ENCODE measurements around the gene GLOD5.

- TF ChIP-seq POLR2A (IDR thresholded peaks at IDR 0.05; ENCODE audit: low read depth, low read length), result no peak
- no peak for TF ChIP-seq POLR2AphosphoS5 (IDR thresholded peaks at IDR 0.05; ENCODE audit: low read depth, low read length)
These were observed 15.4 kb downstream of the GLOD5 start for GRCh38 chrX:48776818-48777439.

Measured in GM12892 (cell line).